Prostate gland (tissue), 2 donors: ENCODE measurements around the gene SLC44A2.

Experiments used
- CTCF ChIP-seq, 4 experiments: fragments of 200-600 bp in 2 of 4; fragments of 450-650 bp in 2 of 4; sonication (generic) in 2 of 4; IDR thresholded peaks; 1 replicate in 3 of 4; 2 replicates in 1 of 4; pipeline ENCODE4 v1.5.1; 2016 to 2019; ENCODE audit warnings: antibody characterized with exemption in 4 of 4, mild to moderate bottlenecking in 2 of 4, moderate library complexity in 2 of 4
- POLR2A ChIP-seq: fragments of 450-650 bp; IDR thresholded peaks from one replicate; pipeline ENCODE4 v1.6.1; 2016; ENCODE audit warnings: antibody characterized with exemption, mild to moderate bottlenecking

GRCh38 chr19:10677751-10678150 lies 52.4 kb downstream of the SLC44A2 start:
- no peak for TF ChIP-seq POLR2A
- TF ChIP-seq CTCF (IDR thresholded peaks at IDR 0.05) = no peak
